ENCODE results near the gene ATG2B. TPM values are rescaled to one million over a fixed set of nuclear protein-coding genes. Genes with fewer than 3 reads are reported as not detected.
"Not testable (repeated sequence)": the region's sequence is repeated elsewhere in the genome, so short reads cannot be mapped to it uniquely, and the experiment has no call there.

The ATG2B gene
- total RNA-seq, 2 experiments from 2014 or later: 14.7 to 15.4 TPM

GRCh38 chr14:96245074-96245473 lies 118.1 kb downstream of the ATG2B start:
- ATAC-seq; H3K4me1 Mint-ChIP-seq; H3K4me3 Mint-ChIP-seq; H3K36me3 Mint-ChIP-seq; H3K27ac Mint-ChIP-seq; DNase-seq; CTCF ChIA-PET; H3K27me3 Mint-ChIP-seq; H3K9me3 Mint-ChIP-seq (ENCODE audit: low read depth): not testable (repeated sequence)

- H3K27ac Mint-ChIP-seq: no peak overlapping the region
These were observed 119.4 kb downstream of the ATG2B start for GRCh38 chr14:96243785-96244184.

GRCh38 chr14:96242126-96242525 lies 121.0 kb downstream of the ATG2B start:
- no peaks in the 10 kb centered on the region for H3K9me3 Mint-ChIP-seq (ENCODE audit: low read depth)
- ATAC-seq (no peak), DNase-seq (no peak)
- H3K36me3 Mint-ChIP-seq: no peaks in the 10 kb centered on the region
- no peak overlapping the region for H3K27ac Mint-ChIP-seq
- H3K4me1 Mint-ChIP-seq: no peaks in the 10 kb centered on the region
- no peak overlapping the region for H3K4me3 Mint-ChIP-seq
- peaks cover 5% of the 10 kb centered on the region for H3K27me3 Mint-ChIP-seq
- CTCF ChIA-PET: no interaction called here

More at GRCh38 chr14:96243785-96244184, 119.4 kb downstream of the ATG2B start:
- Mint-ChIP-seq H3K4me3 (no peak overlapping the region), H3K36me3 (no peaks in the 10 kb centered on the region), H3K27me3 (peaks cover 5% of the 10 kb centered on the region), H3K4me1 (no peaks in the 10 kb centered on the region), H3K9me3 (ENCODE audit: low read depth) (no peaks in the 10 kb centered on the region)
- ATAC-seq: no peak
- CTCF ChIA-PET: interaction anchor here (1.1 kb wide), 2 partner anchors 94 to 366 kb away, joined by 3 read pairs; no protein-coding TSS in a partner anchor
- DNase-seq: no peak

- H3K4me1 Mint-ChIP-seq: no peaks in the 10 kb centered on the region
- H3K27ac Mint-ChIP-seq: no peak overlapping the region
- CTCF ChIA-PET: no interaction called here
- H3K4me3 Mint-ChIP-seq: no peak overlapping the region
- H3K9me3 Mint-ChIP-seq (ENCODE audit: low read depth): no peaks in the 10 kb centered on the region
- peaks cover 3% of the 10 kb centered on the region for H3K27me3 Mint-ChIP-seq
- DNase-seq: no peak
- no peaks in the 10 kb centered on the region for H3K36me3 Mint-ChIP-seq
- no peak for ATAC-seq
These were observed 122.5 kb downstream of the ATG2B start for GRCh38 chr14:96240641-96241040.

- no peak overlapping the region for H3K27ac Mint-ChIP-seq
- CTCF ChIA-PET: no interaction called here
- H3K27me3 Mint-ChIP-seq: peaks cover 3% of the 10 kb centered on the region
- no peaks in the 10 kb centered on the region for H3K9me3 Mint-ChIP-seq (ENCODE audit: low read depth)
- no peak overlapping the region for H3K4me3 Mint-ChIP-seq
- no peaks in the 10 kb centered on the region for H3K4me1 Mint-ChIP-seq
- no peak for ATAC-seq
- DNase-seq: no peak
- H3K36me3 Mint-ChIP-seq: no peaks in the 10 kb centered on the region
These were observed 123.4 kb downstream of the ATG2B start for GRCh38 chr14:96239711-96240141.

- H3K9me3 Mint-ChIP-seq (ENCODE audit: low read depth): no peaks in the 10 kb centered on the region
- no peak for DNase-seq
- no peak overlapping the region for H3K4me3 Mint-ChIP-seq
- ATAC-seq: no peak
- no peaks in the 10 kb centered on the region for H3K36me3 Mint-ChIP-seq
- CTCF ChIA-PET: no interaction called here
- no peaks in the 10 kb centered on the region for H3K4me1 Mint-ChIP-seq
- no peak overlapping the region for H3K27ac Mint-ChIP-seq
- H3K27me3 Mint-ChIP-seq: peaks cover 3% of the 10 kb centered on the region
These were observed 124.4 kb downstream of the ATG2B start for GRCh38 chr14:96238676-96239265.

- H3K27ac Mint-ChIP-seq: no peak overlapping the region
- no peak overlapping the region for H3K4me3 Mint-ChIP-seq
- H3K36me3 Mint-ChIP-seq: no peaks in the 10 kb centered on the region
- peaks cover 3% of the 10 kb centered on the region for H3K27me3 Mint-ChIP-seq
- CTCF ChIA-PET: no interaction called here
- no peaks in the 10 kb centered on the region for H3K4me1 Mint-ChIP-seq
- ATAC-seq (no peak), DNase-seq (no peak)
- no peaks in the 10 kb centered on the region for H3K9me3 Mint-ChIP-seq (ENCODE audit: low read depth)
These were observed 125.5 kb downstream of the ATG2B start for GRCh38 chr14:96237641-96238040.

GRCh38 chr14:96235426-96235825 lies 127.7 kb downstream of the ATG2B start:
- DNase-seq (no peak), ATAC-seq (no peak)
- Mint-ChIP-seq H3K27ac (no peak overlapping the region), H3K4me1 (no peaks in the 10 kb centered on the region), H3K27me3 (peaks cover 3% of the 10 kb centered on the region), H3K9me3 (ENCODE audit: low read depth) (no peaks in the 10 kb centered on the region), H3K4me3 (no peak overlapping the region), H3K36me3 (no peaks in the 10 kb centered on the region)
- CTCF ChIA-PET: no interaction called here

GRCh38 chr14:96233661-96234060 lies 129.5 kb downstream of the ATG2B start:
- no peaks in the 10 kb centered on the region for H3K36me3 Mint-ChIP-seq
- no peak overlapping the region for H3K4me3 Mint-ChIP-seq
- no peak for ATAC-seq
- no peaks in the 10 kb centered on the region for H3K9me3 Mint-ChIP-seq (ENCODE audit: low read depth)
- no peak overlapping the region for H3K27ac Mint-ChIP-seq
- no peaks in the 10 kb centered on the region for H3K4me1 Mint-ChIP-seq
- CTCF ChIA-PET: interaction anchor here (0.6 kb wide), 1 partner anchor 217 kb away, joined by 3 read pairs; no protein-coding TSS in a partner anchor
- no peaks in the 10 kb centered on the region for H3K27me3 Mint-ChIP-seq
- DNase-seq: no peak

- Mint-ChIP-seq H3K9me3 (ENCODE audit: low read depth) (no peaks in the 10 kb centered on the region), H3K4me3 (no peak overlapping the region), H3K36me3 (no peaks in the 10 kb centered on the region), H3K27me3 (no peaks in the 10 kb centered on the region), H3K4me1 (no peaks in the 10 kb centered on the region), H3K27ac (no peak overlapping the region)
- ATAC-seq (no peak), DNase-seq (no peak)
- CTCF ChIA-PET: no interaction called here
These were observed 130.6 kb downstream of the ATG2B start for GRCh38 chr14:96232506-96232905.

GRCh38 chr14:96231526-96232130 lies 131.5 kb downstream of the ATG2B start:
- no peak for ATAC-seq
- Mint-ChIP-seq H3K36me3 (no peaks in the 10 kb centered on the region), H3K4me1 (no peaks in the 10 kb centered on the region), H3K4me3 (no peak overlapping the region), H3K9me3 (ENCODE audit: low read depth) (no peaks in the 10 kb centered on the region), H3K27me3 (no peaks in the 10 kb centered on the region), H3K27ac (no peak overlapping the region)
- CTCF ChIA-PET: no interaction called here
- DNase-seq: no peak

- Mint-ChIP-seq H3K36me3 (no peaks in the 10 kb centered on the region), H3K4me3 (no peak overlapping the region), H3K27ac (no peak overlapping the region), H3K27me3 (no peaks in the 10 kb centered on the region), H3K9me3 (ENCODE audit: low read depth) (no peaks in the 10 kb centered on the region), H3K4me1 (no peaks in the 10 kb centered on the region)
- CTCF ChIA-PET: no interaction called here
- DNase-seq (no peak), ATAC-seq (no peak)
These were observed 132.1 kb downstream of the ATG2B start for GRCh38 chr14:96231056-96231455.

- H3K27me3 Mint-ChIP-seq: peaks cover 3% of the 10 kb centered on the region
- H3K27ac Mint-ChIP-seq: no peak overlapping the region
- DNase-seq (no peak), ATAC-seq (no peak)
- H3K4me3 Mint-ChIP-seq: no peak overlapping the region
- no peaks in the 10 kb centered on the region for H3K4me1 Mint-ChIP-seq
- H3K36me3 Mint-ChIP-seq: no peaks in the 10 kb centered on the region
- no peaks in the 10 kb centered on the region for H3K9me3 Mint-ChIP-seq (ENCODE audit: low read depth)
- CTCF ChIA-PET: no interaction called here
These were observed 133.8 kb downstream of the ATG2B start for GRCh38 chr14:96229315-96229714.
